Gastrocnemius medialis (tissue), 4 donors: ENCODE measurements around the gene MAML3.

Experiments used
- CTCF ChIP-seq, 5 experiments: fragments of 450-650 bp in 3 of 5; fragments of 200-600 bp in 2 of 5; sonication (generic) in 2 of 5; IDR thresholded peaks in 4 of 5; conservative IDR thresholded peaks in 1 of 5; 1 replicate in 4 of 5; 2 replicates in 1 of 5; pipeline ENCODE4 v1.5.1; 2016 to 2019; ENCODE audit warnings: antibody characterized with exemption in 5 of 5, mild to moderate bottlenecking in 3 of 5, moderate library complexity in 3 of 5
- POLR2A ChIP-seq, 2 donors: fragments of 450-650 bp; IDR thresholded peaks; one replicate each; pipeline ENCODE4 v1.6.1; 2017; ENCODE audit warnings: antibody characterized with exemption in 2 of 2, mild to moderate bottlenecking in 2 of 2, moderate library complexity in 2 of 2

- TF ChIP-seq CTCF (IDR thresholded peaks at IDR 0.05 in 4 of 5, conservative IDR thresholded peaks at IDR 0.05 in 1 of 5) (no peak), POLR2A (IDR thresholded peaks at IDR 0.05) (no peak)
Measured at GRCh38 chr4:139880841-139881240, 273.1 kb downstream of the MAML3 start.
